GM19025 (cell line): Measurements from ENCODE around the gene COL6A2.
"Not testable (repeated sequence)": the region's sequence is repeated elsewhere in the genome, so short reads cannot be mapped to it uniquely, and the experiment has no call there.

ENCODE experiments used
- ATAC-seq: cut with Tn5 transposase; IDR thresholded peaks from one replicate; pipeline ENCODE4 v1.9.1; 2021; ENCODE audit warnings: mild to moderate bottlenecking, low read depth, moderate library complexity; ENCODE audit not compliant: unreplicated experiment

The COL6A2 gene

DNA sequence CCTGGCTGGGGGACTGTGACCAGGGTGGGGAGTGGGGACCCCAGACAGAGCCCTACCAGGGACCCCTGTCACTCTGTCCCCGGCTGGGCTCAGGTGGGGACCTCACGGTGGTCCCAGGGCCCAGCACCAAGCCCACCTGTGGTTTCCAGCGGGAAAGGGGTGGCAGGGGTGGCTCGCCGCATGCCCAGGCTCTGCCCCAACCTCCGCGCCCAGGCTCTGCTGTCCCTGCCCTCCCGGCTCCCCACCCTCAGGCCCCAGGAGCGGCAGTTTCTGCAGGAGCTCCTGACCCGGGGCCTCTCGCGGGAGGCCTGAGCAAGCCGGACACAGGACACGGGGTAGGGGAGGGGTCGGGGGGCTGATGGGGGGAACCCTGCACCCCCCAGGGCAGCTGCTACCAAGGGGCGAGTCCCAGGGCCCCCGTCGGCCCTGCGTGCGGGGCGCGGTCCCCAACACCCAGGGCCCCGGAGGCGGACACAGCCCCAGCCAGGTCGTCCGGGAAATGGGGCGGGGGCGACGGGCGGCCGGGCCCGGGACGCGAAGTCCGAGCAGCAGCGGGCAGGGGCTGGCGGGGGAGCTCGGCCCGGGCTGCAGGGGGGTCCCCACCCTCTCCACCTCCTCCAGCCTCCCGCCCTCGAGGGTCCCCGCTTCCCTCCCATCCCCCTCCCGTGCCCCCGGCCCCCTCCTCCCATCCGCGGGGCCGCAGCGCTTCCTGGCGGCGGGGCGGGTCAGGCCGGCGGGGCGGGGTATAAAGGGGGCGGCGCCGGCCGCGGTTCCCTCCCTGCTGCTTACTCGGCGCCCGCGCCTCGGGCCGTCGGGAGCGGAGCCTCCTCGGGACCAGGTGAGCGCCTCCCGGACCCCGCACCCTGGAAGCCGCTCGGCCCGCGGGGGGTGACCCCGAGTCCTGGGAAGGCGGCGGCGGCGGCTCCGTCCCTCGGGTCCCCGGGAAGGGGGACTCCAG, at the start of gene COL6A2:
Gene COL6A2 (plus strand): TSS at position 777 of the 958 bp plus-strand sequence.
- no peak for ATAC-seq

DNA sequence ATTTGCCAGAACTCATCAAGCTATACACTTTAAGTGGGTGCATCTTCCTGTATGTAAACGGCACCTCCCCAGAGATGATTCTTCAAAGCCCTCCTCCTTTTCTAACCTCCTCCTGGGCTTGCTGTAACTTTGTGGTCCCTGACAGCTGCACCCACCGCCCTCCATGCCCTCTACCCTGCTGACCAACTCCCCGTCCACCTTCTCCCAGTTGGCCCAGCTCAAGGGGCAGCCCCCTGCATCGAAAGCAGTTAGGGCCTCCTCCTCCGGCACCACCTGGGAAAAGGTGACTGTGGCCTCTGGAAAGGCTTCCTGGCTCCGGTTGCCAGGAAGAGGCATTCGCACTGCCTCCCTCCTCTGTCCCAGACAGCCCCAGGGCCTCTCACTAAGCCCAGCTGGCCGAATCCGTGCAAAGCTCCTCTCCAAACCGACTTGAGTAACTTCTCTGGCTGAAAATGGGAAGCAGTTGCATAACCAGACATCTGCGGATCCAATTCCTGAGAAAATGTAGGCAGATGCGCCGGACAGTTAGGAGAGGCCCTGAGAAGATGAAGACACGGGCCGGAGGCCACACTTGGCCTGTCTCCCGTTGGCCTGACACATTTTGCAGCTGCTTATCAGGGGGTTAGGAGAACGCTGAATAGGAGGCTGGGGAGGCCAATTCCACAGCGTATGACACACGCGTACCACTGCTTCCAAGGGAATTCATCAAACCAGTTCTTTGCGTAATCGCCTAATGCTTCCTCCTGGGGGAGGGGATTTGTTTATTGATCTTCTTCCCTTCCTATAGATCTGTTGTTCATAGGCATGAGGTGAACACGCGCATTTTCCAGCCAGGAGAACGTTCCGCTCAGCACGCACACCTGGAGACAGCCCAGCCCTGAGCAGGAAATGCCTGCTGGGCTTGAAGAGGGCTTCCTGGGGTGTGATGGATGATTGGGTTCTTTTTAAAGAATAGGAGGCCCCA, 48.7 kb upstream of the COL6A2 start:
- ATAC-seq = no peak

DNA sequence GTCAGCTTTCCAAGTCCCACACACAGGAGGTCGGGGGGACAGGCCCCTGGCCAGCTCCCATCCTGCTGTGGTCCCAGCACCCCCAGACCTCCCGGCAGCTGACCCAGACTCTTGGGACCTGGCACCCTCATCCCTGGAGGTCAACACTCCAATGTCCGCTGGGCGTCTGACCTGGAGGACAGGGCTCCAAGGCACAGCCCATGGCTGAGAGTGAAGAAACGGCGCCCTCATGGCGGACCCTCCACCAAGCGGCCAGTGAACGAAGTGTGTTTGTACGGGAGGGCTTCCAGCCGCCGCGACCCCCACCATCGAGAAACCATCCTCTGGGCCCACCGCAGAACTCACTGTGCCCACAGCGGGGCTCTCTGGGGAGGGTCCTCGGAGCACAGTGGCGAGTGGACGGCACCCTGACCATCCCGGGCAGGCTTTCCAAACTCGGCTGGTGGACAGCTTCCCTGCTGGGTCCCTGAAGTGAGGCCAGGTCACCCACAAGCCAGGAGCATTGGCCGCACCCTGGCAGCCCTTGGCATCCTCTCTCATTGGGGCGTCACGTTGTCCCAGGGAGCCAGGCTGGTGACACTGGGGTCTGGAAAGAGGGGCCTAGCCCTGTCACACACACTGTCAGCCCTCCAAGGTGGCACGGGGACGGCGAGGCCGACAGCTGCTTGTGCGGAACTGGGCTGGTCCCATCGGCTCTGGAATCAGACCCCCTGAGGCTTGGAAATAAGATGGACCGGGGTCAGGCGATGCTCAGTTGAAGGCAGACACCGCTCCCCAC, 47.8 kb upstream of the COL6A2 start:
- no peak for ATAC-seq

DNA sequence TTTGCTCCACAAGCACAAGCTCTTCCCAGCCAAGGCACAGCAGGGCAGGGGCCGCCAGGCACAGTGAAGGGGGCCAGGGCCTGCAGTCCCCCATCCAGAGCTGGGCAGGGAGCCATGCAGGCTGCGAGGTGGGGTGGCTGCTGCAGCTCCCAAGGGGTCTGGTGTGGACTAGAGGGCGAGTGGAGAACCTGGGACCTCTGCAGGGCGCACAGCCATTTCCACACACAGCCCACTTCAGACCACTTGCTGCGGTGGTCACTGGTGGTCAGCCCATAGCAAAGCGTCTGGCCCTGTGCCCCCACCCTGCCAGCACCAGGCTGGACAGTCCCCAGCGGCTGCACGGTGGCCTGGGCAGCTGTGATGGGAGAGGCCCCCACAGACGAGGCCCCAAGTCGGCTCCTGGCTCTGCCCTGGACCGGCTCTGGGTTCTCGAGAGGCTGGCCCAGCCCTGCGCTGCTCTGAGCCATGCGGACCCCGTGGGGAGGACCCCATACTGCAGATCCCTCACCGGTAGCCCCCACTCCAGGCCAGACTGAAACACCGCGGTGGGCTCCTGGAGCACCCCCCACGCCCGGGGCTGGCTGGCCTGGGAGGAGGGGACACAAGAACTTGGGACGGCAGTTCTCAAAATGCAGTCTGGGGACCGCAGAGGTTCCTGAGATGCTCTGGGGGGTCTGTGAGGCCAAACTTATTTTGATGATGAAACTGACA, 47.1 kb upstream of the COL6A2 start:
- ATAC-seq = no peak

DNA sequence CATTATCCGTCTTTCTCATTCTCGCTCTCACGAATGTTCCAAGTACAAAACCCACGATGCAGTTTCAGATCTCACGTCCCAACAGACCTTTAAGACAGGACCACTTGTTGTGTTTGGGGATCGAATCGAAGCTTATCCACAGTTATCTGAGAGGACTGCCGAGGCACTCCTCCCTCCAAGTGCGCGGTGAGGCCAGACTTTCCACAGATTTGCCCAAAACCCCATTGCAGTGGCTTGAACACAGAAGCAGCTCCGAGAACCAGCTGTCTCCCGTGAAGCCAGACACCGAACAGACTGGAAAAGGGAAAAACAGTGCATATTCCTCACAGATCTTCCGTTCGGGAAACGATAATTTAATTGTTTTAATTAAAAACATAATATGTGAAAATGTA, 46.5 kb upstream of the COL6A2 start:
- no peak for ATAC-seq

DNA sequence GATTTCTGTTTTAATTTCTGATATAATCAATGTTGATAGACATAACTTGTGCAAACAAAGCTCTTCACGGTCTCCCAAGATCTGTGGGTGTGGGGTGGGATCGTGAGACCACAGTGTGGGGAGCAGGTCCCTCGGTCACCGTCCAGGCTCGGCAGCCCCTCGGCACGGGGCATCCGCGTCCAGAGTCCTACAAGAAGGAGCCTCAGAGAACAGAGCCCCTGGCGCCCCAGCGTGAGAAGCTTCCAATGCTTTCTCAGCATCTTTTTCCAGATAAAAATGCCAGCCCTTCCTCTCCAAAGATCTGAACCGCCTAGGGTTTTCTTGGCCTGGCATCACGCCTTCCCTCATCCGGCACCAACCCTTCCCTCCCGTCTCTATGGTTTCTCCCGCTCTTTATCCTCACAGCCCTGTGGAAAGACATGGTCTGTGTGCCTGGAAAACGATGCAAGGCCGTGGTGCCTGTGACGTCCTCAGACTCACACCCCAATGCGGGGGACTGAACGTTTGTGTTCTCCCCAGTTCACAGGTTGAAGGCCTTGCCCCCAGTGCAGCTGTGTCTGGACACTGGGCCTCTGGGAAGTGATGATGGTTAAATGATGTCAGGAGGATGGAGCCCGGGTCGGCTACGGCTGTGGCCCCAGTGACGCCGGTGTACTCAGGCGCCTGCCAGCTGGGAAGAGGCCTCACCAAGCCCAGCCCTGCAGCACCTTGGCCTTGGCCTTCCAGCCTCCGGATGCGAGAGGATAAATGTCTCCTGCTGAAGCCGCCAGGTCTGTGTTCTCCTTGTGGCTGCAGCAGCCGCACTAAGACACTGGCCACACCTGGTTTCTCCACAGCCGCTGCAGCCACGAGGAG, 45.9 kb upstream of the COL6A2 start:
- ATAC-seq = no peak

DNA sequence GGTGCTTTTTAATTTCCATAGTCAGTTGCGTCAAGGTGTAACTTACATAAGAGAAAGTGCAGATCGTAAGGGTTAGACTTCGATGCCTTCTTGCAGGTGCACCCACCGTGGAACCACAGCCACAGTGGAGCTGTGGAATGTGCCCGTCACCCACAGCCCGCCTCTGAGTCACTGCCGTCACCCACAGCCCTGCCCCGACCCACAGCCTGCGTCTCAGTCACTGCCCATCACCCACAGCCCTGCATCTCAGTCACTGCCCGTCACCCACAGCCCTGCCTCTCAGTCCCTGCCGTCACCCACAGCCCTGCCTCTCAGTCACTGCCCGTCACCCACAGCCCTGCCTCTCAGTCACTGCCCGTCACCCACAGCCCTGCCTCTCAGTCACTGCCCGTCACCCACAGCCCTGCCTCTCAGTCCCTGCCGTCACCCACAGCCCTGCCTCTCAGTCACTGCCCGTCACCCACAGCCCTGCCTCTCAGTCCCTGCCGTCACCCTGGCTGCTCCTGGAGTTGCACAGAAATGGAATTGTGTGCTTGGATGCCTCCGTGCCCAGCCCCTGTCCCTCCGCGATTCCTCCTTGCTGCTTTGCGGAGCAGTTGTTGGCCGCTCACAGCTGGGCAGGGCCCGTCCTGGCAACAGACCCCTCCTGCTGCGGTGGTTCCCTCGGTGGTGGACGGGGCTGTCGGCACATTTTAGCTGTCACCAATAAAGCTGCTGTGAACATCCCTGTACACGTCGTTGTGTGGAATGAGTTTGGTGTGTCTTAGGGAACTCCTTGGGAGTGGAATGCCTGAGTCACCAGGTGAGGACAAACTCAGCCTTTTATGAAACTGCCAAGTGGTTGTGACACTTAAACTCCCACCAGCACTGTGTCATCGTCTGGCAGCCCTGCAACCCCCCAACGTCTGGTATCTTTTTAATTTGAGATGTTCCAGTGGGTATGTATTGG, 44.9 kb upstream of the COL6A2 start:
- no peak for ATAC-seq

DNA sequence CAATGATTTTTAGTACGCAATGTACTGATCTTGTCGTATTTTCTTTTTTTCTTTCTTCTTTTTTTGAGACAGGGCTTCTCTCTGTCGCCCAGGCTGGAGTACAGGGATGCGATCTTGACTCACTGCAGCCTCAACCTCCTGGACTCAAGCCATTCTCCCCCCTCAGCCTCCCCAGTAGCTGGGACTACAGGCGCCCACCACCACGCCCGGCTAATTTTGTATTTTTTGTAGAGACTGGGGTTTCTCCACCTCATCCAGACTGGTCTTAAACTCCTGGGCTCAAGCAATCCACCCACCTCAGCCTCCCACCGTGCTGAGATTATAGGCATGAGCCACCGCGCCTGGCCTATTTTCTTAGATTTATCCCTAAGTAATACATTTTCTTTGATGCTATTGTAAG, 43.9 kb upstream of the COL6A2 start:
- ATAC-seq = no peak

DNA sequence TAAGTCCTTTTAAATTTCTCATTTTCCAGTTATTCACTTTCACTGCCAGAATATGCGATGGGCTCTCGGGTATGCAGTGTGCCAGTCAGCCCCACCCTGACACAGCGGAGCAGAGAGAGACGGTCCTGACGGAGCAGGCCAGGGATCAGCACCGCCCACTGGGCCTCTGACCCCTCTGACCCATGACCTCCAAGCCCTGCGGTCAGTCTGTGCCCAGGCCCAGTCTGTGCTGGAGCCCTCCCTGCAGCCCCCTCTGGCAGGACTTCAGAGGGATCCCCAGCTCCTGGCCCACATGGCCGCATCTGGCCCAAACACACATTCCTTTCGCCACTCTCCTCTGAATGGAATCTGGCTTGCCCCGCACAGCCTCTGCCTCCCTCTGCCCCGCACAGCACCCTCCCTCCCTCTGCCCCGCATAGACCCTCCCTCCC, 43.4 kb upstream of the COL6A2 start:
- no peak for ATAC-seq

DNA sequence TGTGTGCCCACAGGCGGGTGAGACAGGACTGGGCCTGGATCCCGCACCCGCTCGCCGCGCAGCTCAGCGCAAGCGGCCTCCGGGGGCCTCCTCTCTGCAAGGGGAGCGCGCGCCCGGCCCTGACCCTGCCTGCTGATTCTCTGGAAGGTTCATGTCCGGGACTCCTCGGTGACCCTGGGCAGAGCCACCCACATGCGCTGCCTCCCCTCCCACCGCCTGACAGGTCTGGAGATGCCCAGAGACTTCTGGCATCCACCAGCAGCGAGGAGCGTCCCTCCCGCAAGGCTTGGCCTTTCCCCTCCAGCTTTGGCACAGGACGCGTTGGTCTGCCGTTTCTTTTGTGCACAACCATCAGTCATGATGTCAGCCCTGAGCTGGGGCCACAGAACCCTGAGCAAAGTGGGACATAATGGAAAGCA, 42.0 kb upstream of the COL6A2 start:
- no peak for ATAC-seq

DNA sequence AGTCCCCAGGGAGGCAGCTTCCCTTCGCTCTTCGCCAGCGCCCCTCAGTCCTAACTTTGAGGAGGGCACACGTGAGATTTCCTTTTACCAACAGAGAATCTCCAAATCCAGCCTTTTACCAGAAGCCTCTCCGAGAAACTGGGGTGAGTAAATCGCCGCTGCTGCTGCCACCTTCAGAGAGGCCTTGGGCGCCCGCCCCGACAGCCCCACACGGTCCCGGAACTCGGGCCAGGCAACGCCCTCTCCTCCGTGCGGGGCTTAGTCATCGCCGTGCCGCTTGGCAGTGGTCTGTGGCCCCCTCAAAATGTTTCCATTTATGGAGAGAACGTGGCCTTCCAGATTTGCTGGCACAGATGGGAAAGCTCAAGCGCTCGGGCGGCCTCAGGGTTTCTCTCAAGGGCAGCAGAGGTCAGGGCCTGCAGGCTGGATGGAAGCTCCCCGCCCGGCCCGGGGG, 41.4 kb upstream of the COL6A2 start:
- ATAC-seq = no peak

DNA sequence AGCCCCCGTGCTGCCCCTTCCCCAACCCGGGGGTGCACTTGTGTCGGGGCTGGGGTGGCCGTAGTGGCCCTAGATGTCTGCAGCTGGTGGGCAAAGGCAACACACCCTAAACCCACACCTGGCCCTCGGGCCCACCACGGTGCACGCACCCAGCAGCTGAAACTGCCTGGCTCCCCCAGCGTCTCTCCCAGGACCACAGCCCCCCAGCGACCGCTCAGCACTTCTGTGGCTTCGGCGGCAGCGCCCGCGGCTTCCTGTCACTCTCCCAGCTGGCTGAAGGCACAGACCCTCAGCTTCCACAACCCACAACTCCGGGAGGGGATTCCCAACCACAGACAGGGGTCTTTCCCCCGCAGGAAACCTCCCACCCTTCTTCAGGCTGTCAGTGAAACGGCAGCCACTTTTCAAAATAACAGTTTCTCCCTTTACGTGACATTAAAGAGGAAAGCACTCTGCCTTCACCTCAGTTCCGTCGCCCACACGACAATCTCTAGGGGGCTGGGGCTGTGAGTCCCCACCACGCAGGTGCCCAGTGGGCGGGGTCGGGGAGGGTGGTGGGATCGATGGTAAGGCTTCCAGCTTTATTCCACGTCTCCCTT, 40.7 kb upstream of the COL6A2 start:
- no peak for ATAC-seq

DNA sequence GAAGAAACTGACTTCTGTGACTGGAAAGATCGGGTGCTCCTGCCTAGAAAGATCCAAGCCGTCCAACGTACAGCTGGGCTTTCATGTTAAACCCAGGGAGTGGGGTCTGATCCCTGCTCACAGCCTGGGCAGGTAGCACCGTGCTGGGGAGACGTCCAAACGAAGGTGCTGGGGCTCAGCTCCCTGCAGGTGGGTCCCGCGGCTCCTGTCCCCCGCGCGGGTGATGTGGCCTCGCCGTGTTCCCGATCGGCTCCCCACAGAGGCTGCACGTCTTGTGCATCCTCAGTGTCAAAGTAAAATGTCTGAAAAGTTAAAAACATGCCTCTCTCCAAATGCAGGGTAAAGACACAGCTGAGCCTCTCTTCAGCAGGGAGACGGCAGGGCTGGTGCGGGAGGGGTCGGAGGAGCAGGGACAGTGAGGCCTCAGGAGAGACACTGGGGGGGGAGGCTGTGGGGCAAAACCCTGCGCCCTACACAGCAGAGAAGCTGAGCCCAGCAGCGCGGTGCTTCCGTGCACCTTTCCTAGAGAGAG, 40.1 kb upstream of the COL6A2 start:
- ATAC-seq = no peak

DNA sequence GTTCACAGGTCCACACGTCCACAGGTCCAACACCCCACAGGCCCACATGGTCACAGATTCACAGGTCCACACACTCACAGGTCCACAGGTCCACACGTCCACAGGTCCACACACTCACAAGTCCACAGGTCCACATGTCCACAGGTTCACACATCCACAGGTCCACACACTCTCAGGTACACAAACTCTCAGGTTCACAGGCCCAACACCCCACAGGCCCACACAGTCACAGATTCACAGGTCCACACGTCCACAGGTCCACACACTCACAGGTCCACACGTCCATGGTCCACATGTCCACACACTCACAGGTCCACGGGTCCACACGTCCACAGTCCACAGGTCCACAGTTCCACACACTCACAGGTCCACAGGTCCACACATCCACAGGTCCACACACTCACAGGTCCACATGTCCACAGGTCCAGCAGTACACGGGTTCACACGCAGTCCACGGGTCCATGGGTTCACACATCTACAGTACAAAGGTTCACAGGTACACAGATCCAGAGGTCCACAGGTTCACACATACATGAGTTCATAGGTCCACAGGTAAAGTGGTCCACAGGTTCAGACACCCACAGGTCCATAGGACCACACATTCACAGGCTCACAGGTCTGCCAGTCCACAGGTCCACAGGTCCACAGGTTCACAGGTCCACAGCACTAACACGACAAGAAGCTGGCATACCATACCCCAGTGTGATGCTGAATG, 39.3 kb upstream of the COL6A2 start:
- ATAC-seq = no peak

DNA sequence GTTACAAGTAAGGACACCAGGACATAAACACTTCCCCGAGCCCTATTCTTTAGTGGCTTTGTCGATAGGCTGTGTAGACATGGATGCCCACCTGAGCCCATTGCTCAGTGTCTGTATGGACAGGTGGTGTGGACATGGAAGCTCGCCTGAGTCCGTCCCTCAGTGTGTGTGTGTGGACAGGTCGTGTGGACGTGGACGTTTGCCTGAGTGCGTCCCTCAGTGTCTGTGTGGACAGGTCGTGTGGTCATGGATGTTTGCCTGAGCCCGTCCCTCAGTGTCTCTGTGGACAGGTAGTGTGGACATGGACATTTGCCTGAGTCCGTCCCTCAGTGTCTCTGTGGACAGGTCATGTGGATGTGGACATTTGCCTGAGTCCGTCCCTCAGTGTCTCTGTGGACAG, 38.7 kb upstream of the COL6A2 start:
- ATAC-seq = no peak

DNA sequence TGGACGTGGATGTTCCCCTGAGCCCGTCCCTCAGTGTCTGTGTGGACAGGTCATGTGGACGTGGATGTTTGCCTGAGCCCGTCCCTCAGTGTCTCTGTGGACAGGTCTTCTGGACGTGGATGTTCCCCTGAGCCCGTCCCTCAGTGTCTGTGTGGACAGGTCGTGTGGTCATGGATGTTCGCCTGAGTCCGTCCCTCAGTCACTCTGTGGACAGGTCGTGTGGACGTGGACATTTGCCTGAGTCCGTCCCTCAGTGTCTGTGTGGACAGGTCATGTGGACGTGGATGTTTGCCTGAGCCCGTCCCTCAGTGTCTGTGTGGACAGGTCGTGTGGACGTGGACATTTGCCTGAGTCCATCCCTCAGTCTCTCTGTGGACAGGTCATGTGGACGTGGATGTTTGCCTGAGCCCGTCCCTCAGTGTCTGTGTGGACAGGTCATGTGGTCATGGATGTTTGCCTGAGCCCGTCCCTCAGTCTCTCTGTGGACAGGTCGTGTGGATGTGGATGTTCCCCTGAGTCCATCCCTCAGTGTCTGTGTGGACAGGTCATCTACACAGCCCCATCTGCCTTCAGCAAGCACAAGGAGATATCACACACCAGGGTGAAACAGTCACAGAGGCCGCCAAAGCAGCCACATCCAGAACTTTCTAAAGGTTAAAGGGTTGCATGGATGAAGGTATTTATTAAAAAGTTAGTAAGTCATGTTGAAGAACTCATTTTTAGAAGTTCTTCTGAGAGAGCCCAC, 38.0 kb upstream of the COL6A2 start:
- not testable (repeated sequence) for ATAC-seq
